Stimulated activated CD8-positive, alpha-beta memory T cell treated with anti-CD3 and anti-CD28 coated beads, Interleukin-7, amount 100 ng/mL, for 48 hours (primary cell): ENCODE measurements around the gene EFHD2.
"Not testable (repeated sequence)": the region's sequence is repeated elsewhere in the genome, so short reads cannot be mapped to it uniquely, and the experiment has no call there.

Experiments
- DNase-seq, 2 donors: peaks; one replicate each; pipeline ENCODE4 v3.0.0-alpha.2; 2020; ENCODE audit warnings: low read depth in 1 of 2; ENCODE audit errors: extremely low read depth in 1 of 2

The EFHD2 gene

GRCh38 chr1:15388201-15388880 lies 21.3 kb upstream of the EFHD2 start:
- DNase-seq: no peak

GRCh38 chr1:15389828-15390227 lies 19.9 kb upstream of the EFHD2 start:
- DNase-seq: not testable (repeated sequence)

GRCh38 chr1:15390667-15391066 lies 19.0 kb upstream of the EFHD2 start:
- no peak for DNase-seq

GRCh38 chr1:15391366-15391765 lies 18.3 kb upstream of the EFHD2 start:
- DNase-seq: no peak

- no peak for DNase-seq
Measured at GRCh38 chr1:15393475-15394257, 16.0 kb upstream of the EFHD2 start.

- DNase-seq: no peak
Measured at GRCh38 chr1:15394258-15394690, 15.4 kb upstream of the EFHD2 start.

GRCh38 chr1:15397236-15397635 lies 12.5 kb upstream of the EFHD2 start:
- no peak for DNase-seq

GRCh38 chr1:15399710-15400109 lies 10.0 kb upstream of the EFHD2 start:
- DNase-seq: no peak

- no peak for DNase-seq
Measured at GRCh38 chr1:15400627-15401026, 9.1 kb upstream of the EFHD2 start.

- no peak for DNase-seq
Measured at GRCh38 chr1:15401391-15402055, 8.2 kb upstream of the EFHD2 start.

- DNase-seq: no peak
Measured at GRCh38 chr1:15402809-15403450, 6.8 kb upstream of the EFHD2 start.

- DNase-seq: no peak
Measured at GRCh38 chr1:15403962-15404580, 5.6 kb upstream of the EFHD2 start.

- DNase-seq: no peak
Measured at GRCh38 chr1:15405106-15405850, 4.4 kb upstream of the EFHD2 start.

- DNase-seq: no peak
Measured at GRCh38 chr1:15406614-15407559, 2.8 kb upstream of the EFHD2 start.

- no peak for DNase-seq
Measured at GRCh38 chr1:15407580-15407979, 2.1 kb upstream of the EFHD2 start.

GRCh38 chr1:15408890-15409387 lies 749 bp upstream of the EFHD2 start:
- no peak for DNase-seq

GRCh38 chr1:15410223-15410883 lies 665 bp downstream of the EFHD2 start:
- no peak for DNase-seq

- DNase-seq: no peak
Measured at GRCh38 chr1:15410884-15411245, 1.2 kb downstream of the EFHD2 start.
